HS-5 (cell line): Measurements from ENCODE around the gene SEC14L6.
"Not testable (repeated sequence)": the region's sequence is repeated elsewhere in the genome, so short reads cannot be mapped to it uniquely, and the experiment has no call there.

Experiments
- DNase-seq: peaks from one replicate; pipeline ENCODE4 v3.0.0-alpha.2; 2012; ENCODE audit warnings: low read depth

SEC14L6 gene

GRCh38 chr22:30546616-30547015, at the start of gene SEC14L6:
SEC14L6 (minus strand) TSS chr22:30546741; CDS start chr22:30546682, 59 bp downstream.
- DNase-seq, result no peak

- no peak for DNase-seq
Observed at GRCh38 chr22:30596199-30596598, 49.7 kb upstream of the SEC14L6 start.

GRCh38 chr22:30592360-30592713, 45.8 kb upstream of the SEC14L6 start:
- DNase-seq, result not testable (repeated sequence)

GRCh38 chr22:30591588-30592359, 45.2 kb upstream of the SEC14L6 start, which contains the start of gene PES1:
PES1 (minus strand) TSS chr22:30591910; CDS start chr22:30591833, 77 bp downstream.
- peak; percentile 98 for DNase-seq

GRCh38 chr22:30591191-30591587, 44.6 kb upstream of the SEC14L6 start:
- no peak for DNase-seq

- no peak for DNase-seq
Observed at GRCh38 chr22:30586414-30586813, 39.9 kb upstream of the SEC14L6 start.

- no peak for DNase-seq
Observed at GRCh38 chr22:30584441-30584840, 37.9 kb upstream of the SEC14L6 start.

- DNase-seq, result no peak
Observed at GRCh38 chr22:30582788-30583545, 36.4 kb upstream of the SEC14L6 start.

GRCh38 chr22:30582051-30582450, 35.5 kb upstream of the SEC14L6 start:
- DNase-seq, result no peak

GRCh38 chr22:30580896-30581295, 34.4 kb upstream of the SEC14L6 start:
- DNase-seq, result no peak

- DNase-seq, result no peak
Observed at GRCh38 chr22:30578481-30578880, 31.9 kb upstream of the SEC14L6 start.

- DNase-seq, result no peak
Observed at GRCh38 chr22:30575859-30576258, 29.3 kb upstream of the SEC14L6 start.

- DNase-seq, result no peak
Observed at GRCh38 chr22:30574997-30575671, 28.6 kb upstream of the SEC14L6 start.

- DNase-seq, result no peak
Observed at GRCh38 chr22:30574095-30574981, 27.8 kb upstream of the SEC14L6 start, which contains the start of gene GAL3ST1. GAL3ST1 (minus strand) TSS chr22:30574665; CDS start chr22:30557392, 17,273 bp downstream.

GRCh38 chr22:30573594-30574094, 27.1 kb upstream of the SEC14L6 start:
- no peak for DNase-seq

GRCh38 chr22:30572840-30573593, 26.5 kb upstream of the SEC14L6 start:
- DNase-seq, result no peak

- no peak for DNase-seq
Observed at GRCh38 chr22:30572210-30572609, 25.7 kb upstream of the SEC14L6 start.

GRCh38 chr22:30569674-30570202, 23.2 kb upstream of the SEC14L6 start:
- DNase-seq, result no peak

- DNase-seq, result no peak
Observed at GRCh38 chr22:30568137-30568805, 21.7 kb upstream of the SEC14L6 start.

GRCh38 chr22:30567277-30567676, 20.7 kb upstream of the SEC14L6 start:
- not testable (repeated sequence) for DNase-seq
